ENCODE data around the gene MICB. TPM values are rescaled to one million over a fixed set of nuclear protein-coding genes. Genes with fewer than 3 reads are reported as not detected.

The MICB gene
- total RNA-seq, 6 experiments from 2014 or later: 16.0 to 26.0 (median 22.6) TPM

DNA sequence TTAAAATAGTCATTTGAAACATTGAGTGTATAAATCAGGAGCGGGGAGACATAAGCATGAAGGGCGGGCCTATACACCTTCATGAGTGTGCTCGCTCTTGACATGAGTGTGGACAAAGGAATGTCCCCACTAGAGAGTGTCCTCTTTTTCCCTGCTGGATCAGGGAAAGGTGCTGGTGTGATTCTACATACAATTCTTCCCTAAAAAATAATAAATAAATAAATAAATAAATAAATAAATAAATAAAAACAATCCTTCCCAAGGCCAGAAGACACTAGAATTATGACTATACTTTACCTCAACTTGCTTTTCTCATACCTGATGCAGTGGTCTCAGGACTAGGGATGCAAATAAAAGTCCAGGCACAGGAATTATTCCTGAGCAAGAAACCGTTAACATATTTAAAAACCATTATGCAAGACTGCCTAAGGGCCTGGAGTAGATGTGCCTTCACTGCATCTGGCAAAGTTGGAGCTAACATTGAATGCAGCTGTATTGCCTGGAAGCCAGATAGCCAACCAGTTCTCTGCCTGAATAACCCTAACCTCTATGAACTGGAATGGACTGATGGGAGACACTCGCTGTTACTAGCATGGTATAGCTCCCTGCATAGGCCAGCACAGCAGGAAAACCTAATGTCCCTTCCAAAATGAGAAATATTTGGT lies 37.5 kb upstream of the MICB start:
- peaks cover 18% of the 10 kb centered on the region for H3K27me3 Mint-ChIP-seq (ENCODE audit: insufficient read depth)
- peaks cover 13% of the 10 kb centered on the region for H3K4me1 Mint-ChIP-seq (ENCODE audit: low read depth)
- H3K9me3 Mint-ChIP-seq: no peaks in the 10 kb centered on the region

DNA sequence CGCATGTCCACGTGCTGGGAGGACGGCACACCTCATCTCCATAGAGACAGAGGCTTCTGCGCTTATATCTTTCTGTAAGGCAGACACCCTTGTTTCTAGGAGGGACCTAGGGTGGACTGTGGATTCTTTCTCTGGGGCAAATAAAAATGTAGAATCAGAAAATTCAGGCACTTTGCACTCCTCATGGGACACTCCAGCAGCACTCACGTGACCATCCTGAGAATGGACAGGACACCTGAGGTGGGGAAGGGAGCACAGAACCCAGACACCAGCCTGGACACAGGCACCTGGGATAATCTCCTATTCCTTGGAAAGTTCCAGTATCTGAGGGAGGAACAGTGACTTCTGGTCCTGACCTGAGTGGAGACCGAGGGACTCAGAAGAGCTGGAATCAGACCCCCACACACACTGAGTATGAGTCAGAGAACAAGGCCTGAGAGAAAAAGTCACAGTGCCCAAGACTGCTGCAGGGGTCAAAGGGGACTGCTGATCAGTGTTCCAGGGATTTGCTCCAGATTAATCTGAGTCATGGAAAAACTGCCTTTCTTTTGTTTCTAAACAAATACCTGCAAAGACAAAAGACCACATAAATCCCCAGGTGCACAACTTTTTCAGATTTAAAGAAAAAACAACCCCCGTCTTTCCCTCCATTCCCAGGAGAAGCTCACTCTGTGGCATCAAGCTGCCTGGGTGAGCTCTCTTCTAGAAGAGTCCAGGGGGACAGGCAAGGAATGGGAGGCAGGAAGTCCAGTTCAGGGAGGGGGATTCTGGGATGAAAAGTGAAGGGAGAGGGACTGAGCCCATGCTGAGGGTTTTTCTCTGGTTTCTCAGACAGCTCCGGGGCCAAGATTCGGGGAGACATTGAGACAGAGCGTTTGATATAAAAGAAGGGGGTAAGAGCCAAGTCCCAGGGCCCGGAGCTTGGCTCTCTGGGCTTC lies 35.6 kb upstream of the MICB start:
- H3K4me1 Mint-ChIP-seq (ENCODE audit: low read depth): peaks cover 13% of the 10 kb centered on the region
- H3K36me3 Mint-ChIP-seq (ENCODE audit: low read depth): no peaks in the 10 kb centered on the region
- no peaks in the 10 kb centered on the region for H3K9me3 Mint-ChIP-seq
- H3K27ac Mint-ChIP-seq: no peak overlapping the region
- no peak for DNase-seq
- H3K4me3 Mint-ChIP-seq: no peak overlapping the region
- H3K27me3 Mint-ChIP-seq (ENCODE audit: insufficient read depth): peaks cover 22% of the 10 kb centered on the region
- TF ChIP-seq, protein P1, sequence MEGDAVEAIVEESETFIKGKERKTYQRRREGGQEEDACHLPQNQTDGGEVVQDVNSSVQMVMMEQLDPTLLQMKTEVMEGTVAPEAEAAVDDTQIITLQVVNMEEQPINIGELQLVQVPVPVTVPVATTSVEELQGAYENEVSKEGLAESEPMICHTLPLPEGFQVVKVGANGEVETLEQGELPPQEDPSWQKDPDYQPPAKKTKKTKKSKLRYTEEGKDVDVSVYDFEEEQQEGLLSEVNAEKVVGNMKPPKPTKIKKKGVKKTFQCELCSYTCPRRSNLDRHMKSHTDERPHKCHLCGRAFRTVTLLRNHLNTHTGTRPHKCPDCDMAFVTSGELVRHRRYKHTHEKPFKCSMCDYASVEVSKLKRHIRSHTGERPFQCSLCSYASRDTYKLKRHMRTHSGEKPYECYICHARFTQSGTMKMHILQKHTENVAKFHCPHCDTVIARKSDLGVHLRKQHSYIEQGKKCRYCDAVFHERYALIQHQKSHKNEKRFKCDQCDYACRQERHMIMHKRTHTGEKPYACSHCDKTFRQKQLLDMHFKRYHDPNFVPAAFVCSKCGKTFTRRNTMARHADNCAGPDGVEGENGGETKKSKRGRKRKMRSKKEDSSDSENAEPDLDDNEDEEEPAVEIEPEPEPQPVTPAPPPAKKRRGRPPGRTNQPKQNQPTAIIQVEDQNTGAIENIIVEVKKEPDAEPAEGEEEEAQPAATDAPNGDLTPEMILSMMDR (IDR thresholded peaks at IDR 0.05): no peak

More for the DNA sequence above, 37.5 kb upstream of the MICB start:
- TF ChIP-seq, protein P1 (IDR thresholded peaks at IDR 0.05): no peak
- no peak for DNase-seq
- H3K4me3 Mint-ChIP-seq: no peak overlapping the region
- no peak overlapping the region for H3K27ac Mint-ChIP-seq
- no peaks in the 10 kb centered on the region for H3K36me3 Mint-ChIP-seq (ENCODE audit: low read depth)

GRCh38 chr6:31462964-31463870 lies 34.7 kb upstream of the MICB start:
- Mint-ChIP-seq H3K9me3 (no peaks in the 10 kb centered on the region), H3K27me3 (ENCODE audit: insufficient read depth) (peaks cover 22% of the 10 kb centered on the region), H3K4me3 (no peak overlapping the region), H3K36me3 (ENCODE audit: low read depth) (no peaks in the 10 kb centered on the region), H3K4me1 (ENCODE audit: low read depth) (peaks cover 13% of the 10 kb centered on the region), H3K27ac (no peak overlapping the region)
- TF ChIP-seq, protein P1 (IDR thresholded peaks at IDR 0.05): no peak
- peak; percentile 26 for DNase-seq

- no peak overlapping the region for H3K27ac Mint-ChIP-seq
- peaks cover 1% of the 10 kb centered on the region; the same call in 1 of the 2 replicates for H3K36me3 Mint-ChIP-seq (ENCODE audit: low read depth)
- TF ChIP-seq, protein P1 (IDR thresholded peaks at IDR 0.05): no peak
- H3K4me1 Mint-ChIP-seq (ENCODE audit: low read depth): peaks cover 13% of the 10 kb centered on the region
- H3K27me3 Mint-ChIP-seq (ENCODE audit: insufficient read depth): peaks cover 33% of the 10 kb centered on the region
- H3K4me3 Mint-ChIP-seq: no peak overlapping the region
- no peaks in the 10 kb centered on the region for H3K9me3 Mint-ChIP-seq
- no peak for DNase-seq
These were observed 33.4 kb upstream of the MICB start for GRCh38 chr6:31464252-31465184.
